Tibial artery (tissue), 4 donors: Measurements from ENCODE around the gene SHD.
A peak's percentile ranks its signal among the peaks of the same experiment; 100 is the strongest.

Experiments used
- DNase-seq, 2 donors: peaks; one replicate each; pipeline ENCODE4 v3.0.0-alpha.2; 2019
- H3K27ac ChIP-seq, 2 donors: fragments of 200-600 bp; sonication (generic) in 1 of 2; 1 replicate in 1 of 2; 2 replicates in 1 of 2; pipeline ENCODE4 v1.5.1; 2018 to 2019; ENCODE audit warnings: mild to moderate bottlenecking in 1 of 2
- H3K27me3 ChIP-seq, 2 donors: fragments of 200-600 bp; sonication (generic) in 1 of 2; one replicate each; pipeline versions ENCODE4 v1.5.1 to v1.6.0; 2016 to 2019
- H3K36me3 ChIP-seq, 3 donors: fragments of 200-600 bp; sonication (generic) in 2 of 3; one replicate each; pipeline ENCODE4 v1.5.1; 2016 to 2019; ENCODE audit warnings: mild to moderate bottlenecking in 2 of 3
- H3K4me1 ChIP-seq, 4 donors: fragments of 200-600 bp; sonication (generic) in 2 of 4; 1 replicate in 3 of 4; 2 replicates in 1 of 4; pipeline ENCODE4 v1.5.1; 2016 to 2019
- H3K4me3 ChIP-seq, 2 donors: fragments of 200-600 bp; sonication (generic) in 1 of 2; 1 replicate in 1 of 2; 2 replicates in 1 of 2; pipeline ENCODE4 v1.5.1; 2018 to 2019; ENCODE audit warnings: mild to moderate bottlenecking in 2 of 2
- H3K9me3 ChIP-seq, 3 donors: fragments of 200-600 bp; sonication (generic) in 1 of 3; one replicate each; pipeline ENCODE4 v1.5.1; 2016 to 2019
- CTCF ChIP-seq, 2 experiments: fragments of 200-600 bp in 1 of 2; fragments of 450-650 bp in 1 of 2; IDR thresholded peaks; one replicate each; pipeline ENCODE4 v1.5.1; 2017 to 2019; ENCODE audit warnings: antibody characterized with exemption in 2 of 2, mild to moderate bottlenecking in 1 of 2, moderate library complexity in 1 of 2
- intact Hi-C: fragments of 100-400 bp; cut with DNase I; formaldehyde crosslinking; loops from one replicate; pipeline ENCODE4 v1.15.0; 2023; ENCODE audit warnings: low total_unique reads

The SHD gene

GRCh38 chr19:4337906-4338440 is 58.9 kb downstream of the SHD start:
- Histone ChIP-seq H3K4me1 (peaks cover 0 to 14% (median 7%) of the 10 kb centered on the region in 4 donors), H3K27me3 (peaks cover 0 to 4% of the 10 kb centered on the region in 2 donors)

GRCh38 chr19:4338441-4339355 is 59.6 kb downstream of the SHD start, which contains the start of gene STAP2:
Gene STAP2, minus strand, starts transcription at chr19:4338827. Its CDS starts 74 bp downstream, at chr19:4338753.
- no peak for TF ChIP-seq CTCF (IDR thresholded peaks at IDR 0.05)
- Histone ChIP-seq H3K36me3 (no peaks in the 10 kb centered on the region), H3K4me1 (peaks cover 0 to 15% (median 7%) of the 10 kb centered on the region in 4 donors), H3K27me3 (peaks cover 0 to 4% of the 10 kb centered on the region in 2 donors), H3K4me3 (peak within 1 kb of the TSS; percentile 29 to 48), H3K27ac (no peak within 1 kb of the TSS), H3K9me3 (no peaks in the 10 kb centered on the region)
- DNase-seq, result no peak
- intact Hi-C loops, result no loop called here

More at GRCh38 chr19:4337906-4338440, 58.9 kb downstream of the SHD start:
- Histone ChIP-seq H3K4me3 (peak overlapping the region; percentile 29 to 48), H3K27ac (no peak overlapping the region), H3K9me3 (no peaks in the 10 kb centered on the region), H3K36me3 (no peaks in the 10 kb centered on the region)
- no peak for TF ChIP-seq CTCF (IDR thresholded peaks at IDR 0.05)
- intact Hi-C loops, result no loop called here
- no peak for DNase-seq
